ENCODE data around the gene CABP7. TPM values are rescaled to one million over a fixed set of nuclear protein-coding genes. Genes with fewer than 3 reads are reported as not detected.

Gene CABP7
- polyA plus RNA-seq (ENCODE audit: insufficient read length in 4 of 4): under 1 TPM; 0.06 to 0.24 (median 0.14) TPM

DNA sequence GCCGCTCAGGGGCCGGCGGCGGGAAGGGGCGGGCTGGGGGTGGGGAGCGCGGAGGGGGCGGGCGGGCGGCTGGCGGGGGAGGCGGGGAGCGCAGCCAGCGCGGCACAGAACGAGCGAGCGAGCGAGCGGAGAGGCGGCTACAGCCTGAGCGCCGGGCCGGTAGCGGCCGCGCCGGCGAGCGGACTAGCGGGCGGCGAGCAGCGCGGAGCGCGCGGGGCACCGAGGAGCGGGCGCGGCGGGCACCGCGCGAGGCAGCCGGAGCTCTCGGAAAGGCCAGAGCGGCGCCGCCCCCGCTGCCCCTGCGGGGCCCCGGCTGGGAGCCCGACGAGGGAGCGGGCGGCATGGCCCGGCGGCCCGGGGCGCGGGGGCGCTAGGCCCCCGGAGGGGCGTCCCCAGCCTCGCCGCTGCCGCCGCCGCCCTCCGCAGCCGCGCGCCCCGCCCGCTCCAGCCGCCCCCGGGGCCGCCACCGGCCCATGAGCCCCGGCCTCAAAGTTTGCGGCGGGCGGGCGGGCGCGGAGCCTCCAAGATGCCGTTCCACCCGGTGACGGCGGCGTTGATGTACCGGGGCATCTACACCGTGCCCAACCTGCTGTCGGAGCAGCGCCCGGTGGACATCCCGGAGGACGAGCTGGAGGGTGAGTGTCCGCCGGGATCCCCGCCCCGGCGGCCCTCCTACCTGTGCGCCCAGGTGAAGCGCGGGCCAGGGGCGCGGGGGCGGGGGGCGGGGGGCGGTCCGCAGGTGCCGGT lies at the start of gene CABP7:
Gene CABP7, plus strand, starts transcription at position 105 of the 747 bp plus-strand sequence. Its CDS starts 422 bp downstream, at position 527.
- DNase-seq (ENCODE audit: low read depth in 4 of 4, low spot score in 3 of 4): no peak

DNA sequence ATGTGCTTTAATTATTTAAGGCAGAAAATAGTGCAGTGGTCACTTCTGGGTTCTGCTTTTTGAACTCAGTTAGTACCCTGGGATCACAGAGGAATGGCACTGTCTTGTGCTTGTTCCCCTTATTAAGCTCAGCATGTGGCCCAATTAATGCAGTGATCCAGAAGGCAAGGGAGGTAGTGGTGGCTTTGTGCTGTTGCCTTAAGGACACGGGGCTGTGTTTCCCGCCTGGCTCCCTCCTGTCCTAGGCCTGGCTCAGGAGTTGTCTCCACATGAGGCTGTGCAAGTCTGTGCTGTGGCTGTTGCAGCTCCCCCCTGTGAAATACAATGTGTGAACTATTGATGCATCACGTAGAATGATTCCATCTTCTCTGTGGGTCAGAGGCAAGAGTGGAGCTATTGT lies 49.2 kb upstream of the CABP7 start:
- DNase-seq (ENCODE audit: low read depth in 4 of 4, low spot score in 3 of 4): no peak

DNA sequence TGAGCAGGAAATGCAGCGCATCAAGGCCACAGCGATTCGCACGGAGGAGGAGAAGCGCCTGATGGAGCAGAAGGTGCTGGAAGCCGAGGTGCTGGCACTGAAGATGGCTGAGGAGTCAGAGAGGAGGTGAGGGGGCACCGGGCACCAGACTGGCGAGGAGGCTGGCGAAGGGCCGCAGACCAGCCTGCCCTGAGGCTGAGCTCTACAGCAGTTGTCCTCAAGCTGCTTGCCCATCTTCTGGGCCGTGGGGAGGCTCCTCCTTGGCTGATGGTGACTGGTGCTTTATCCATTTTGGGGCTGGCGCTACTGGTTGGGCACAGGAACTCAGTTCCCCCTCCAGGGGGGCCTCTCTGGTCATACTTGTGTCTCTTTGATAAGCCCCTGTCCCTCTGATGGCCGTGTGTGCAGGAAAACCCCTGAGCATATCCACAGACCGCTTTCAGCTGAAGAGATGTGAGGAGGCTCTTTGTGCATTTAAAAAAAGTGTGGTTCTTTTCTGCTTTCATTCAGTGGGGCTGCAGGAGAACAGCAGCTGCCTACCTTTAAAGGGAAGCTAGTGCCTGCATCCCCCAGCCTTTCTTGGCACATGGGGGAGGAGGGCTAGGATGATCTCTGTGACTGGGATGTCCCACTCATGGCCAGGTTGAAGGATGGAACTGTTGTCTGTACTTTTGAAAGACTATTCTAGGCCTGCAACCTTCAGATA lies 46.3 kb upstream of the CABP7 start:
- no peak for DNase-seq (ENCODE audit: low read depth in 4 of 4, low spot score in 3 of 4)

DNA sequence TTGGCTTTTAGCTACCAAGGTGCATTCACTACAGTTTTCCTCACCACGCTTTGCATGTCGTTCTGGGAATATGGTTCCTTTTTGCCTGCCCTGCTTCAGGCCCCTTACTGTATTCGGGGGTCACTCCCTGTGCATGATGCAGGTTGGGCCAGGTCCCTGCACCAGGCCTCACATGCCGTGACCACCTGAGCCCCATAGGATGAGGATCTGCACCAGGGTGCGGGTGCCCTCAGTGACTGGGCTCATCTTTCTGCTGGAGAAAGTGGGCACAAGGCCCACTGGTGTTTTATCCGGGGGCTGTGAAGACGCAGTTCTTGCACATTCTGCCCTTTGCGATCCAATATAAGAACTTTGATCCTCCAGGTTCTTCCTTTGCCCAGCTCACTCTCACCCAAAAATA lies 45.7 kb upstream of the CABP7 start:
- no peak for DNase-seq (ENCODE audit: low read depth in 4 of 4, low spot score in 3 of 4)

DNA sequence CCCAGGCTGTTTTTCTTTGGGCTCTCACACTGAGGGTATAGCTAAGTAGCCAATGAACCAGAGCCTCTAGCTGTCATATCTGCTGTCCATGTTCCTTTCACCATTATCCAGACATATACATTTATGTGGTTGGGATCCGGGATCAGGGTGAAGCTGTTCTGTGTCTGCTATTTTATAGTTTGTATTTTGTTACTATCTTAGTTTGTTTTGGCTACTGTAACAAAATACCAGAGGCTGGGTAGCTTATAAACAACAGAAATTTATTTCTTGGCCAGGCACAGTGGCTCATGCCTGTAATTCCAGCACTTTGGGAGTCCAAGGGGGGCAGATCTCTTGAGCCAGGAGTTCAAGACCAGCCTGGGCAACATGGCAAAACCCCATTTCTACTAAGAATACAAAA lies 40.5 kb upstream of the CABP7 start:
- DNase-seq (ENCODE audit: low read depth in 4 of 4, low spot score in 3 of 4): no peak

DNA sequence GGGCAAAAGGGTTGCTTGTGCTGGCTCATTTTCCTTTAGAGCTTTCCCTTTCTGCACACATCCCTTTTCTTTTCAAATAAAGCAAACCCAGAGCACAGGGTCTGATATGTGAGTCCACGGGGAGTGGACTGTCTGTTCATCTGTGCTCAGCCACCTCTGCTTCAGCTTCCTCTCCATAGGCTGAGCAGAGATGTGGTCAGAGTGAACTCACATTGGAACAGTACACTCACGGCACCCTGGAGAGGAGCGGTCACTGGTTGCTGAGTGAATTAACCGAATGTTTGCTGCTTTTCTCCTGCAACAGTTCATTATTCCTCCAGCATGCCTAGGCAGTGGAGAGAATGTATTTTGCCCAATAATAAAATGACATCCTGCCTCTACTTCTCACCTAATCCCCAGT lies 36.3 kb upstream of the CABP7 start:
- no peak for DNase-seq (ENCODE audit: low read depth in 4 of 4, low spot score in 3 of 4)

DNA sequence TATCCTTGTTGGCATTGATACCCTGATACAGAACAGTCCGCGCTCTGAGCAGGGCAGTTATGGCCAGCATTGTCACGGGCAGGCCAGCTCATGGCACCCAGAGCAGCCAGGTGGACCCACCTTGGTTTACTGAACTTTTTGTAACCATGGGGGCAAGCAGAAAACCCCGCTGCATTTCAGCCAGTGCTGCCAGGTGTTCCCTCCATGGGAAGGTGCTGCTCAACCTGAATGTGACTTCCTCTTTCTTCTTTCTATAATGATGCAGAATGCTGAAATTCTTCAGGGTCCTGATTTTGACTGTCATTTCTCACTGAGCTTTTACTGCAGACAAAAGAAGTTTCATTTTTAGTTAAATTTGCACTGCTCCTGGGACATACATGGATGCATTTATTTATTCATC lies 35.6 kb upstream of the CABP7 start:
- no peak for DNase-seq (ENCODE audit: low read depth in 4 of 4, low spot score in 3 of 4)

DNA sequence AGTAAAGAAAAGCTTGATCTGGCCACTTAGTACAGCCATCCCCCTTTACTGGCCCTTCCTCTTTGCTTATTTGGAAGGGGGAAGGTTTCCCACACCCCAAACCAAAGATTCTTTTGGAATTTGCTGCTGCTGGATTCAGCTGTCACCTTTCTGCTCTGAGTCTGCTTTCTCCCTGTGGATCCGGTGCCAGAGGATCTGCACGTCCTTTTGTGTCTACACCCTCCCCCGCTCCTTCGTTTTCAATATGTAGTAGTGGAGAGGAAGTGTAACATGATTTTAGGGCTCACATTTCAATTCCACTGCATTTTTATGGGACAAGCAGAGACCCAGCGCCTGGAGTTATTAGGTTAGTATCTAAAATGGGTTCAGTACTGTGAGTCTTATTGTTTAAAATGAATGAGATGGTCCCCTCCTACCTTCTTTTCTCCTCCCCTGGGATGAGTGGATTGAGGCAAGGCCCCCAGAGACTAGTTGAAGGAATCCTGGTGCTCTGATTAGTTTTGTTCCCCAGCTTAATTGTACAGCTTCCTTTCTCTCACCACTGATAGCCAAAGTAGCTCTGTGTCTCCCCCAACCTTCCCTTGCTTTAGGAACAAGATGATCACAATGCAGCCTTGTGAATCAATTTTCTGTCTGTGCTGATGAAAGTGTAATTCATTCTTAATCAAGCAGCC lies 30.5 kb upstream of the CABP7 start:
- DNase-seq (ENCODE audit: low read depth in 4 of 4, low spot score in 3 of 4): no peak

DNA sequence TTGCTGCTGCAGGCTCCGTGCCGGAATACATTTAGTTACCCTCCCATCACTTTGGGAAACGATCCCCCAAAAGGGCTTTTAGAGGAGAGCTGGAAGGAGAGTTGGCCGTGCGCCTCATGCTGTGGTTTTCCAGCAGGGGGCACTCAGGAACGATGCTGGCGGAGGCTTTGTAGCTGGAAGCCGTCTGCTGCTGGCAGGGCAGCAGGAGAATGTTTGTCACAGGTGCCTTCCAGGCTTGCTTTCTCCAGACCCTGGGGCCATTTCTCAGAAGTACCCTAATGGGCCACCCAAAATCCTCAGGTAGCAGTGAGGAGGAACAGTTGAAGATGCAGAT lies 30.0 kb upstream of the CABP7 start:
- peak in 1 of 4 donors; percentile 26 for DNase-seq (ENCODE audit: low read depth in 4 of 4, low spot score in 3 of 4)

DNA sequence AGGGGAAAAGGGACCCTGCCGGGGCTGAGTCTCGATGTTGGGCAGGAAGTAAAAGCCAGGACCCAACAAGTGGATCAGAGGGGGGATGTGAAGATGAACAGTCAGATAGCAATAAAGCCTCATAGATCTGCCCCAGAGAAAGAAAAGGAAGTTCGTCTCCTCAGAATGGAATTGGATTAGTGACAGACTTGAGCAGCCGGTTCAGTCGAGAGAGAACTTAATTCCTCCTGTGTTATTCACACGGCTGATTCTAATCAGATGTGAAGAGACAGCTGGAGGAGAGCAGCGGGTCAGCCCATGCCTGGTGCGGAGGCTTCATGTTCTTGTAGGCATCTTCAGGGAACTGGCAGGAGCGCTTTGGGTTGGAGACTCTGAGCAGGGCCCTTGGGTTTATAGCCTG lies 29.3 kb upstream of the CABP7 start:
- no peak for DNase-seq (ENCODE audit: low read depth in 4 of 4, low spot score in 3 of 4)

DNA sequence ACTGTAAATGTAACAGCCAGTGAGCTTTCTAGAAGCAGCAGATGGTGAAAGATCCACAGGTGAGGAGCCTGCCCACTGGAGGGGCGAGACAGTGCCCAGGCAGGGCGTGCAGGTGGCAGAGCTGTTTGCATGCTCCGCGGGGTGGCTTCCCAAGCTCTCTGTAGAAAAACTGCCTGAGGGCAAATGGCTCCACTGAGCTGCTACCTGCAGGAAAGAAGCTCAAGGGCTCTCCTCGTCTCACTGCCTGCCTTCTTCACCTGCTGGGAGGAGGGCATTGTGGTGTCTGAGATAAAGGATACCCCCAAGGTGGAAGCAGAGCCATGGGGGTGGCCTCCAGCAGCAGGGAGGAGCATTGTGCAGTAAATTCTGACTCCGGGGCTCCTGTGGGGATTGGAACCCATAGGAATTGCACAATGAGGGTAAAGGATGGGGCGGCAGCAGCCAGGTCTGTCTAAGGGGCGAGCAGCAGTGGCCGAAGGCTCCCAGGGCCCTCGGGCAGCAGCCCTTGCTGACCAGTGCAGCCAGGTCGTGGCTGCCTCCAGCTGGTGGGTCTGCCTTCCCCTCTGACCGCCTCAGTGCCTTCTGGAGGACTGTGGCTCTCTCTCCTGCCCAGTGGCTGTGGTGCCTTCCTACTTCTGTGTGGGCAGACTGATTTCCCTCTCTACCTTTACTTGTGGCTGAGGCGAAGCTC lies 28.0 kb upstream of the CABP7 start:
- DNase-seq (ENCODE audit: low read depth in 4 of 4, low spot score in 3 of 4): no peak

DNA sequence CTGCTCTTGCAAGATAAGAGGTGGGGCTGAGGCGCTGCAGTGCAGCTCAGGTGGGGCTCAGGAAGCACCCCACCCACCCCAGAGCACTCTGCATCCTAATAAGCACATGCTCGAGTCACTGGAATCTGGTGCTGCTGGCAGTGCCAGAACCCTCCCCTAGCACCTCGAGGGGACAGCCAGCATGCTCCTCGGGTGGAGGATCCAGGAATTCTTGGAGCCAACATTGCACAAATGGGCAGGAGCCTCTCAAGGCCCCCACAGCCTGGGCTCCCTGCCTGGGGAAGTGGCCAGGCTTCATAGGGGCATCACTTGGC lies 27.5 kb upstream of the CABP7 start:
- no peak for DNase-seq (ENCODE audit: low read depth in 4 of 4, low spot score in 3 of 4)

DNA sequence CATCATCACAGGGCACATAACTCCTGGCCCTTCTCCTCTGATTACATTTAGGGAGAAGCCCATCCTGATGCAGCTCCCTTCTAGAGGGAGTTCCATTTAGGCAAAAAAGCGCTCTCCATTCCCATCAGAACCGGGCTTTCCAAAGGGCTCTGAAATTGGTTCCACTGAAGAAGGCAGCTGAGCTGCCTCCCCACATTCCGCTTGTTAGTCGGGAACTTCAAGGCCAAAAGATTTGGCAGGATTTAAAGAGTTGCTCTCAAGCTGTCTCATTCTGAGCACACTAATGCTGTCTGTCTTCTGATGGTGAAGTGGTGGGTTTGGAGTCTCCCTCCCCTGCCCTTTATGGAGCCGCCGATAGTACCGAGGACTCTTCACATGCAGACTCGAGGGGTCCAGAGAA lies 26.6 kb upstream of the CABP7 start:
- DNase-seq (ENCODE audit: low read depth in 4 of 4, low spot score in 3 of 4): no peak

DNA sequence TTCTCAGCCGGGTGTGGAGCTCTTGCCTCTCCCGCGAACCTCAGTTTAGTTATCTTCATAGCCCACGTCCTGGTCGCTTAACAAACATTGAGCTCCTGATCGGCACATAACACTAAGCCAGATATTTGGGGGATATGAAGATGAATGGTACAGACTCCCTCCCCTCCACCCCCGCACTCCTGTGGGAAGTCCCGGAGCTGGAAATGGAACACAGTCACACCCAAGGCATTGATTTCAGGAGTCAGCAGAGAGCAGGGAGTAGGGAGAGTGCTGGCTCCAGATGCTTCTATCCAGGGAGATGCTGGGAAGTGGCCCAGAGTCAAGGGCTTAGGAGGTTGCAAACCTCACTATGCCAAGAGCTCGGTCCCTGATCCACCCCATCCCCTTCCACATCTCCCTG lies 26.1 kb upstream of the CABP7 start:
- DNase-seq (ENCODE audit: low read depth in 4 of 4, low spot score in 3 of 4): no peak

DNA sequence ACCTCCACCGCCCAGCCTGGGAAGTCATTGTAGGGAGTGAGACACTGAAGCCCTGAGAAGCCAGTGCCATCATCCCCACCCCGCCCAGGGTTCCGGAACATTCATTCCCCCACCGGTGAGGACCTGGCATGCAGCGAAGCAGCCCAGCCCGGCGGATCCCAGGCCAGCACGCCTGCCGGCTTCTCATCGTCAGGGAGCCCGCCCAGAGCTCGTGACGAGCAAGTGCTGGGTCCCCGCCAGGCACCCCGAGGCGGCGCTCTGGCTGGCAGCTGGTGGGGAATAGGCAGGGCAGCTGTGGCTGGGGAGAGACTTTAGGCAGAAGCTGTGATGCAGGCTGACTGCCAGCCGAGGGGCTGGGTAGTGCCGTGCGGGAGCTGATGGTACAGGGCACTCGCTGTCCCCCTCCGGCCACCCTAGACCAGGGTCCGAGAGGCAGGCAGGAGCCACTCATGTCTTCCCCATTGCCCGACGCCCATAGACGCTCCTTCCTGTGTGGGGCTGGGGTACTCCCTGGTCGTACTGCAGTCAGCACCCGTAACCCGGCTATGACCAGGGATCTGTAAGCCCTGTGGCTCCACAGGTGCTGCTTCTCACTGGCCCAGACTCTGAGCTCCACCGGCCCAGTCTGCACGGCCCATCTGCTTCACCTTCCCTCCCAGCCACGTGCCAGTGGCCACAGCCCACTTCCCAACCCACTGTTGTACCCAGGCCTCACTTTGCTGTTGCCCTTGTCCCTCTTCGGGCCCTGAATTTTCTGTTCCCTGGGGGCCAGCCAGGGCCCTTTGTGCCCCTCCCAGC lies 24.5 kb upstream of the CABP7 start:
- DNase-seq (ENCODE audit: low read depth in 4 of 4, low spot score in 3 of 4): no peak

DNA sequence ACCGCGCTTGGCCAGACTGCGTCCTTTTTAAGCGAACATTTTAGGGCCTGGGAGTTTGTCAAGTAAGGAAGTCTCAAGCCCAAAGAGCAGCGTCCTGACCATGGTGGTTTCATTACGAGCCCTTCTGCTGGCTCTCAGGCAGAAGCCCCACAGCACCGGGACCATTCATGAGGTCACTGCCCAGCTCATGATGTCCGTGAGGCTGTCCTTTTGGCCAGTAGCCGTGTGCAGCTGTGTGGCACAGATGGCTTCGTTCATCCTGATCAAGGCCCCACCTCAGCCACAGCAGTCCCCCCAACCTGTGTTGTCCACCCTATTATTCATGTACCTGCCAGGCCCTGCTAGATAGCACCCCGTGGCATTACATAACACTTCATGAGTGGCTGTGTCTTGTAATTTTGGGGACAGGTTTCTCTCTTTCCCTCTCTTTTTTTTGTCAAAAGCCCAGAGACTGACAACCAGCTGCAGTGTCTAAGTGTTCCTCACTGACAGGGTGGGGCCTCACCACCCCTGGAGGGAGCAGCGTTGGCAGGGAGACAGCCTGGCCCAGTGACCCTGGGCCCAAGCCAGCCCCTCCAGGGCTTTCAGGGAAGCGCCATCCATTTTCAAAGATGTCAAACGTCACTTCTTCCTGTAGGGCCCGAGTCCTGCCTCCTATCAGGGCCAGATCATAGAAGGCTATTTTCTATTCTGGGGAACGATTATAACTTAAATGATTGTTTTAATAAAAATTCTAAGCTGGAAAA lies 21.8 kb upstream of the CABP7 start:
- no peak for DNase-seq (ENCODE audit: low read depth in 4 of 4, low spot score in 3 of 4)

DNA sequence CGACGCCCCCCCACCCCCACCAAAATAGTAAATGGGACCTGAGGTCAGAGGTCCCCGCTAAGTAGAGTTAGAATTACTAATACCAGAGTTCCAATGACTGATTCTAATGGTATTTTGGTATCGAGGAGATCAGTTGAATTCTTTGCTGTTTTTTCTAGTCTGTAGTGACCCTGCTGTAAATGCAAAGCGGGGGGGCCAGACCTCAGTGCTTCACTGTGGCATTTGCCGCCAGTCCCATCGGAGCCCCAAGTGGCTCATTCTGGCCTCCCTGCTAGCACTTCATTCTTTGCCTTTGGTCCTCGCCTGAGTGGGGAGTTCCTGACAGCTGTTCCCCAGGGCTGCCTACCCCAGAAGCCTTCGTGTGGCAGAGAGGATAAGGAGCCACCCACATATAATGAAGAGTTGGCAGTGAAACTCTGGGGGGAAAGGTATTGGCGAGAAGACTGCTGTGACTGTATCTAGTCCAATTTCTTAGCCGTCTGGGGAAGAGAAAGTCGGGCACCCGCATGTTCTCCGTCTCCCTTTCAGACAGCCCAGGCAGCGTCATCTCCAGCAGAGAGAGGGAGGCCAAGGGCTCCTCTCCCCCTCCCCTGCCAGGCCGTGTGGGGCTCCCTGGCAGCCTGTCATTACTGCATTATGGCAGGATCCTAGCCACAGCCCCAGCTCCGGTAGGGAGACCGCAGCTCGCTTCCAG lies 19.4 kb upstream of the CABP7 start:
- no peak for DNase-seq (ENCODE audit: low read depth in 4 of 4, low spot score in 3 of 4)

DNA sequence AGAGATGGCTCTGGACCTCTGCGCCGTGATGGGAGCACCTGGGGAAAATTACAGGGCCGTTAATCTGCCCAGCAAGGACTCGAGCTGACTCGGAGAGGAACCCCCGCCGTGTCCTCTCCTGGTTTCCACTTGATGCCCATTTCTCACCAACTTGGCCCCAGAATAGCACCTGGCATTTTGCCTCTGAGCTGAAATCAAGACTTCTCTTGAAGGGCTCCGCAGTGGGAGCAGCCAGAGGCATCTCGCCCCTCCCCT lies 19.0 kb upstream of the CABP7 start:
- DNase-seq (ENCODE audit: low read depth in 4 of 4, low spot score in 3 of 4): no peak

DNA sequence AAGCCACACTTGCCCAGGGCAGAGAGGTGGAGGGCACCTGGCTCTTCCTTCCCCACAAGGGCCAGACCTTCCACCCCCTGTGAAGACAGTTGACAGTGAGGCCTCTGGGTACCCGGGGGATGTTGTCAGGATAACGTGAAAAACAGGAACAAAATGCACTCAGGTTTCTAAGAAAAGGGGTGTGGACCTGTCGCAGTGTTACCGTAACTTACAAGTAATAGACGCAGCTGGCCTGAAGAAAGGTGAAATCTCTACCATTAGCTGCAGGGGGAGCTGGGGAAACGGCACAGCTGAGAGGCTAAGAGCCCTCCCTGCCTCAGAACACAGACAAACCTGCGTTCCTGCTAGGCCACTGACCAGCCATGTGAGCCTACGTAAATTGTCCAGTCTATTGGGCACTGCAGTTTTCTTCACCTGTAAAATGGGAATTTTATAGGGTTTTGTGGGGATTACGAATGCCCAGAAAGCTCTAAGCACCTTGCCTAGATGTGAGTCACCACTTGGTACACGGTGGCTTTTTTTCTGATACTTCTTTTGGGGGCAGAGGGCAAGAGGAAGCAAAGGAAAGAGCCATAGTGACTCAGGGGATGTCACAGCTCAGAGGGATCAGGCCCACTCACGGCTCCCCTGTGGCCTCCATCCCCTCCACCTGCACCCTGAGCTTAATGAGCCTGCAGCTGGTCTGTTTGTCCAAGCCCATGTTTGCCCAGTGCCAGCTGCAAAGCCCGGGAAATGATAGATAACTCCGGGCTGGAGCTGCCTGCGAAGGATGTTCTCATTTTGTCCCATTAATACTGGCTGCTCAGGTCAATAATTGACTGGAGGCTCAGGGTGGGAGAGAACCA lies 18.4 kb upstream of the CABP7 start:
- no peak for DNase-seq (ENCODE audit: low read depth in 4 of 4, low spot score in 3 of 4)
